ENCODE measurements around the gene ANKS6.

Gene ANKS6

GRCh38 chr9:98791608-98792490 is 4.5 kb downstream of the ANKS6 start:
- DNase-seq (ENCODE audit: low read depth) = no peak

DNA sequence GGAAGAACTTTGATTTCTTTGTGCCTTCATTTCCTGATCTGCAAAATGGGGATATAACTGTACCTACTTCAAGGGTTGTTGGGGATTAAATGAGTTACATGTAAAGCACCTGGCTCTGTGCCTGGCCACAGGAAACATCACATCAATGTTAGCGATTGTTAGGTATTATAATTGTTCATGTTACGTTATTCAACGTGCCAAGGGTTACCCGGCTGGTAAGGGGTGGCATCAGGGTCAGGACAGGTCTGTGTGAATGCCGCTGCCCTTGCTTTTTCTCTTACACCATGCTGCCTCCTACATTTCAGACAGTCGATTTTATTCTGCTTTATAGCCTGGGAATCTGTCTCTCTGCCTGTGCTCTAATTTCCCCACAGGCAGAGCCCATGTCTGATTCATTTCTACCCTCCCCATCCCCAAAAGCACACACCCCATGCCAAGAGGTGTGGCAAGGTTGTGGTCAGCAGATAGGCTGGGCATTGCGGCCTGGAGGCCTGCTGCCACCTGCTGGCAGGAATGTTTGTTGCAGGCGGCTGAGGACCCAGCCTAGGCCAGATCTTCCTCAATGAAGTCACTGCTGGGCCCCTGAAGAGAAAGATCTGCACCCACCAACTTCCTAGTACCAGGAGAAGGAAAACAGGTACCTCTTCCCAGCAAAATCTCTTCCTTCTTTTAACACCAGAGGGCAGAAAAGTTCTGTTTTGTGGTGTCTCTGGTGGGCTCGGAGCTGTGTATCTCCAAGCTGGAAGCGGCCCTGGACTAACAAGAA is 5.3 kb downstream of the ANKS6 start:
- DNase-seq (ENCODE audit: low read depth) = peak; percentile 26

DNA sequence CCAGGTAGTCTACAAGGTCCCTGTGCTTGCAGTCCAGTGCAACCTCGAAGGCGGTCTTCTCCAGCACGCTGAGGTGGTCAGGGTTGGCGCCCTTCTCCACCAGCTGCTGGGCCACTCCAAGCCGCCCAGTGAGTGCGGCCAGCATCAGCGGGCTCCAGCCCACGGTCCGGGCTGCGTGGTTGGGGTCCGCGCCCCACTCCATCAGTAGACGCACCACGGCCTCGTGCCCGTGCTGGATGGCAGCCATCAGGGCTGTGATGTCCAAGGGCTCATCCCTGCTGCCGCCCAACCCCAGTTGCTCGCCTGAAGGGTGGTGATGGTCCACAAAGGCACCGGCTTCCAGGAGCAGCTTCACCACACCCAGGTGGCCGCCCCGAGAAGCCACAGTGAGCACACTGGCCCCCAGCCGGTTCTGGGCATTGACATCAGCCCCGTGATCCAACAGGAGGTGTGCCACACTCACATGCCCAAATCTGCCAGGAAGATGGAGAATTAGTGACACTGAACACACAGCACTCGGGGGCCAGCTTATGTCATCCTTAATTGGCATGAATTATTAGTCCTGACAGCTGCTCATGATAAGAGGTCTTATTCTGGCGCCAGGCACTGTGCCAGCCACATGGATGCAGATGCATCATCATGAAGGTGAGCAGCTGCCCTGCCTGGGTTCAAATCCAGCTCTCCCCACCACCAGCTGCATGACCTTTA is 6.1 kb downstream of the ANKS6 start:
- no peak for DNase-seq (ENCODE audit: low read depth)

DNA sequence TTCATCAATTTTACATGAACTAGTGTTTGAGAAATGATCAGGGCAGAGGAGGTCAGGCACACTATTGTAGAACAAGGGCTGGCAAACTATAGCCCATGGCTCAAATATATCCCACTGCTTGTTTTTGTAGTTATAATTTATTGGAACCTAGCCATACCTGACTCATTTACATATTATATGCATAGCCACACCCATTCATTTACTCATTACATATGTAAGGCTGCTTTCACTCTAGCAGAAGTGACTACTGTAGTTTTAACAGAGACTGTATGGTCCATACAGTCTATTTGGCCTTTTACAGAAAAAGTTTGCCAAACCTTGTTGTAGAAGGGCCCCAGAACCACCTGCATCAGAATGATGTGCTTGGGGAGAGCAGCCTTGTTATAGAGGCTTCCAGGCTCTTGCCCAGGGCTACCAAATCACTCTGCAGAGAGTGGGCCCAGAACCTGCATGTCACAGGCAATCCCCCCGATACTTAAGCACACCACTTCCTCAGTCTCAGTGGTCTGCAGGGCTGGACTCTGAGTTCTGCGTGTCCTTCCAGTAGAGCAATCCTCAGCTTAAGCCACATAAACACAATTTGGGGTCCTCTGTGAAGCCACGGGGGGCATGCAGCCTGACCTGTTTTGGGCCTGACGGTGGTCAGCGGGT is 6.7 kb downstream of the ANKS6 start:
- DNase-seq (ENCODE audit: low read depth) = no peak

GRCh38 chr9:98787766-98788335 is 8.5 kb downstream of the ANKS6 start:
- no peak for DNase-seq (ENCODE audit: low read depth)

DNA sequence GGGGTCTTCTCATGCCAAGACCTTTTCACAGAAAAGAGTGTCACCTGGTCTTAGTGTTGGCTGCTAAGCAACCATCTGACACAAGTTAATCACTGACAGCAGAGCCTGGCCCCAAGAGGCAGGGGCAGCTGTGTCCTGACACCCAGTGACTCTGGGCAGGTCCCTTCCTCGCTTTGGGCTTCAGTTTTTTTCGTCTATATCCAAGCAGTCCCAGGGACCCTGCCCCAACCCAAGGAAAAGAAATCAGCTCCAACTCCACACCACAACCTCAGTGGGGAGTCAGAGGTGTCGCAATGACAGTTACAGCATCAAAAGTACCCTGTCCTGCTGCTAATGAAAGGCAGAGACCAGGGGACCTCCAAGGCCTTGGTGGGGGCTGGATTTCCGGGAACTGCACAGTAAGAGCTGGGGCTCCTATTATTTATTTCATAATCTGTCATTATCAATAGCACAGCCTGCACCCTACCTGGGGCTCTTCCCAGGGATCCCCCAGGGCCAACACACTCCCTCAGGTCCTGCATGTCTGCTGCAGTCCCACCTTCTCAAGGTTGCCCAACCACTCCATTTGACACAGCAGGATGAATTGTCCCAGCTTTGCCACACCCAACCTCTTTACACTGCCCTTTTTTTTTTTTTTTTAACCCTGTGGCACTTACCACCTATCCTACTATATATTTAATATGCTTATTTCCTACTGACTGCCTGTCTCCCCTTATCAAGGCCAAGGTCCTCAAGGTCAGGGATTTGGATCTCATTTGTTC is 9.4 kb downstream of the ANKS6 start:
- DNase-seq (ENCODE audit: low read depth) = no peak

DNA sequence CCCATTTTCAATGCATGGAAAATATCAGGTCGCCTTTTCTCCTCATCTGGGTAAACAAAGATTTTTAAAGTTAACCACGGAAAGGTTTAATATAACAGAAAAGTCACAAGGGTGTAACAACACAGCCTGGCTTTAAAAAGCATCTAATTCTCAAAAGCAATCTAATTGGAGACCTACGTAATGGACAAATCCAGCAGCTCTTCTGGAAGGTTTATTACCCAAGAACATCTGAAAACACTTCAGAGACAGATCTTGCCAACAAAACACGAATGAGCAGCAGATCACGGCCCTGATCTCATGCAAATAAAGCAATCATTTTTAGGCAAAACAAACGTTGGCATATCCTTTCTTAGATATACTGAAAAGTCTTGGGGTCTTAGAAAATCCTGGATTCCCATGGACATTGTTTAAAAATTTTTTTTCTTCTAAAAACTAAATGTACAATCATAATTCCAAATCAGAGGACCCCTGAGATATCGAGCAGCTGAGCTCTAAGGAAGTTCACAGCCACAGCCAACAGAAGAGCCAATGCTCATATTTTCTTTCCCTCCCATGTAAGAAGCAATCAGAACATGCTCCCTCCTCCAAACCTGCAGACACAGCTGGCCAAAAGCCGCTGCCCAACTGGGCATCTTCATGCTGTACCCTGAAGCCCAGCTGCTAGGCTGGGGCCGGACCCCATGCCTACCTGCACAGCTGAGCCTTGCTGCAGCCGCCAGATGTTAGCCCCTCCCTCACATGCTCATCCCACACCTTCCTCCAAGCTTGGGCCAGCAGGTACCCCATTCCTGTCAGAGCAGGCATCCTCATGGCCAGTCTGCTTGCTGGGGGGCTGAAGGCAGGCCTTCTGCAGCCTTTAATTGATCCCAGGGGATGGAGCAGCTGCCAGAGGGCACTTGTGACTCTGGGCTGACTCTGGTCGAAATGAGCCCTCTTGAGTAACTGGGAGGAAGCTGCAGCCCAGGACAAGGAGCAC is 11.2 kb downstream of the ANKS6 start:
- no peak for DNase-seq (ENCODE audit: low read depth)

DNA sequence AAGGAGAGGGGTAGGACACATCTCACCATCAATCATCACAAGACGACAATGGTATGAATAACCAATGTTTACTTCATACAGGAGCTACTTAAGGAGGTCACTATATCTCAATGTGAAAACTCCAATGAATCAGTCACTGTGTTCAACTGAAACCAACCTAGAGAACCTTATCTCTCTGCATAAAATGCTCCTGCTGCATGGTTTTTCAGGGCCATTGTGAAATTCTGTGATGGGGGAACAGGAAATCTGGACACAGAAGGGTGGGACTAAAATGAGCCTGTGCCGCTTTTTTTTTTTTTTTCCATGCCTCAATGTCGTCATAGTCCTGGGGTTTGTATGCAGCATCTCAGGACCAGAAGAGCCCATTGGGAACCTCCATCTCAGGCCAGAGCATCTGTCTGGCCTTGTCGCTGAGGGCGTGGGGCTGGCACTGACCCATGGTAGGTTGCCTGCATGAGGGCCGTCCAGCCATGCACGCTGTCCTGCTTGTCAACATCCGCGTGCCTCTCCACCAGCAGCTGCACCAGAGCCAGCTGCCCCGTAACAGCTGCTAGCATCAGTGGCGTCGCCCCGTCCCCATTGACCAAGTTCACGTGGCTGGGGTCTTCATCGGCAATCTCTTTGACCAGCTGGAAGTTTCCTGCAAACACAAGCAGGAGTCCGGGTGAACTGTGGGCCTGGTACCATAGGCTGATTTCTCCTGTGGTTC is 12.7 kb downstream of the ANKS6 start:
- no peak for DNase-seq (ENCODE audit: low read depth)

DNA sequence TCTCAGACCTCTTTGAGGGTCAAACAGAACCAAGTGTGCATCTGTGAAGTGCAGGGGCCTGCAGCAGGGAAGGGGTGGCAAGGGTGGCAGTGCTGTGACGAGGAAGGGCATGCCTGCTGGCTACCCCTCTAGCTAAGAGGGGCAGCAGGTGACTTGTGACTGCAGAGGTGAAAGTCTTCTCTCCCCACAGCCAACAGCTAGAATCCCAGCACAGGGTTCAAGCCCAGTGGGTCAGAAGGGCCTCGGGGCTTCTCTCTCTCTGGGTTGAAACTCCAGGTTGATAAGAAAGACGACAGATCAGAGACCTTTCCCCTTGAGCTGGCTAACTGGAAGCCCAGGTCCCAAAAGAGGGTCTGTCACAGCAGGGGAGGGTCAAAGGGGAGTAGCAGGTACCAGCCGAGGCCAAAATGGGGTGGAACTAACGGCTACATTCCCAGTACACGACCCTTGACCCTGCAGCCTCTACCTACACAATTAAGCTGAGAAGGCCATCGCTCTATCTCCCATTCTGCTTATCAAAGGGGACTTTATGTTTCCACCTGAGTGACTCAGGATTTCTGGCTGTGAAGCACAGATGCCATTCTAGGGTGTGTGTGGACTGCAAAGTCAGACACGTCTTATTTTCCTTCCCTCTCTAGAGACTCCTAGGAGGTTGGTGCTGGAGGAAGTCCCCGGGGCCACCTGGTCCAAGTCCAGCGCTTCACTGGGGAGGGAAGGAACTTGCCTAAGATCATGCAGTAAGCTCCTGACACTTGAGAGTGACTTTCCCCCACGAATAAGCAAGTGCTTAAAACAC is 14.6 kb downstream of the ANKS6 start:
- DNase-seq (ENCODE audit: low read depth) = no peak

GRCh38 chr9:98780059-98780749 is 16.2 kb downstream of the ANKS6 start:
- no peak for DNase-seq (ENCODE audit: low read depth)

DNA sequence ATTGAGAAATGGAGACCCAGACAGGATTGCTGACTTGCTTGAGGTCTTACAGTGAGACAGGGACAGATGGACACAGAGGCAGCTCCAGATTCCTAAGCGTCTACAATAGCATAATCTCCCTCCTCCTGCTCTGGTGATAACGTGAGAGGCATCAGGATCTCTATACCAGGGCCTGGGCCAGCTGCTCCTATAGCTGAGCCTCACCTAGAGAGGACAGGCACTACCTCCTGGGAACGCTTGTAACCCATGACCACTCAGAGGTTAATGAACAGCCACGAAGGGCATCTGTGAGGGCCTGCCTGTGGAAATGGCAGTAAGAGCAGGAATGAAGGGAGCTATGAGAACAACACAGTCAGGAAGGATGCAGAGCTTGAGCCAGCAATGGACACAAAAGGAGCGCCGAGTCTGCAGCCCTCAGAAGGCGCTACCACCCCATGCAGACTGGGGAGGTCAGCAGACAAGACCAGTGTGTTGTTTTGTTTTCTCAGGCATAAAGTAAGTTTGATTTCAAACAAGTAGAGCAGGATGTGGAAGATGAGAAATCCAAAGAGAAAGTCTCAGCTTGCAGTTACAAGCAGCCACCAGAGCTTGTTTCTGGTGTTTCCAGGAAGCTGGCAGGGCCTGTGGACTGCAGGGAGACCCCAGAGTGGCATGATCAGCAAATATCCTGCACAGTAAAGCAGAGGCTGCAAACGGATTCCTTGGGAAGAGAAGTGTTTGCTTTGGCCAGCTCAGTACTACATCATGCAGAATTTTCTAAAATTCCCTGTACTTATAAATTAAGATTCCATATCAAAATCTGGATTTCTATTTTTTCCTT is 17.4 kb downstream of the ANKS6 start:
- no peak for DNase-seq (ENCODE audit: low read depth)

DNA sequence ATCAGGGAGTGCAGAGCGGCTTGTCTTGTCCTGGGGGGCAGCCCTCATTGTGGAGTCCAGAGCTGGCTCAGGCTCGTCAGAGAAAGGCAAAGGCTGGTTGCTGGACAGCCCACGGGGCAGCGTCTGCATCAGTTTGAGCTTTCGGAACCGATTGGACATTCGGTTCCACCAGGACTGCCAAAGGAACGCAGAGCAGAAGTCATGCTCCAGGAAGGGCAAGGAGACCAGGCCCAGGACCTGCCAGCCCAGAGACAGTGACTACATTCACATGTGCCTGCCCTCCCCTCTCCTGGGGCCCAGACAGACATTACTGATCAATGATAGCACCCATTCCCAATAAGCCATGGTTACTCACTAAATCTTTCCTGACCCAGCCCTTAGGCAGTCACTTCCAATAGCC is 18.1 kb downstream of the ANKS6 start:
- DNase-seq (ENCODE audit: low read depth) = no peak

DNA sequence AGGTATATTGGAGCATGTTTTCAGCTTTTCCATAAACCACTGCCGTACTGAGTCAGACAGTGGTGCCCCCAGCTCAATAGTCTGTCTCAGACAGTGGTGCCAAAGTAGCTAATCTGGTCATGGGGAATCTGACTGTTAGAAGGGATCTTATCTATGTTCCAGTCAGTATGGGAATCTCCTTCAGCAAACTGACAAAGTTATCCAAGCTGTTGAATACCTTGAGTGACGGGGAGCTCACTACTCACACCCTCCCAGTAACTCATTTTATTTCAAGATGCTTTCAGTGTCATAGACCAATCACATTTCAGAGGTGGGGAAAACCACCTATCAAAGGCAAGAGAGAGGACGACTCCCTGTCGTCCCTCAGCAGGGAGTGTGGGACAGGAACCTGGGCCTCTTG is 18.7 kb downstream of the ANKS6 start:
- DNase-seq (ENCODE audit: low read depth) = no peak

DNA sequence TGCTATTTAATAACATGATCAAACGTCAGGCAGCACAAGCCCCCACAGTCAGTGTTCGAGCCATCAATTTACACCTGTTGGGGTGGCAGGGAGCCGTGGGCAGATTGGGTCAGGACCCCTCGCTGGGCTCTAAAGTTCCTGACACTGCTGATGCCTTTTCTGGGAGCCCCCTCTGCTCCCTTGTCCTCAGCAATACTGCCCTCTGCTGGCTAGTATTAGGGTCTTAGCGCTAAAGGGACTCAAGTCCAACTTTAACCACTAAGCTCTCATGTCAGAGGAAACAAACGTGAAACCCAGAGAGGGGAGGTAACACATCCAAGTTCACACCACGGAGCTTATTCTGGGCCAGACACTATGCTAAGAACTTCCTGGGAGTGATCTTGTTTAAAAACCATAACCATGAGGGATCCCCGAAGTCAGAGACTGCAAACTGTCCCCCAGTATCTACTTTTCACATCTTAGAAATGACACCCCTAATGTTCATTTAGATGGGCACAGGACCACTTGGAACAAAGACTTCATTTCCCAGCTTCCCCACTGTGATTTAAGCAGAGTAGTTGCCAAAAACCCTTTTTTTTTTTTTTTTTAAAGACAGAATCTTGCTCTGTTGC is 20.4 kb downstream of the ANKS6 start:
- no peak for DNase-seq (ENCODE audit: low read depth)

DNA sequence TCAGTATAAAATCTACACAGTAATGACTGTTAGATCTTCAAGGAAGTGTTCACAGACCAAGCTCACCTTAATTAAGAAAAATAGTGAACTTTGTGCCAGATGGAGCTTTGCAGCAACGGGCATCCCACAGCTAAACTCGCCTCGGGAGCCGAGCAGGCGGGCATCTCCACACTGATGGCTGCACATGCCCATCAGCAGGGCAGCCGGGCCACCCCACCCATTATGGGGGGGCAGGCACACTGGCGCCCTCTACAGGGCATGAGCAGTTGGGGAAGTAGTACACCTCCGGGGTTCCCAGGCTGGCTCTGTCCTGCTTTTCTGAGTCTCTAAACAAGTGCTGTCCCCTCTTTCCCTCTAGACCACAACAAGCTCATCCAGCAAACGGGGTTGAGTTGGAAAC is 21.6 kb downstream of the ANKS6 start:
- DNase-seq (ENCODE audit: low read depth) = no peak

DNA sequence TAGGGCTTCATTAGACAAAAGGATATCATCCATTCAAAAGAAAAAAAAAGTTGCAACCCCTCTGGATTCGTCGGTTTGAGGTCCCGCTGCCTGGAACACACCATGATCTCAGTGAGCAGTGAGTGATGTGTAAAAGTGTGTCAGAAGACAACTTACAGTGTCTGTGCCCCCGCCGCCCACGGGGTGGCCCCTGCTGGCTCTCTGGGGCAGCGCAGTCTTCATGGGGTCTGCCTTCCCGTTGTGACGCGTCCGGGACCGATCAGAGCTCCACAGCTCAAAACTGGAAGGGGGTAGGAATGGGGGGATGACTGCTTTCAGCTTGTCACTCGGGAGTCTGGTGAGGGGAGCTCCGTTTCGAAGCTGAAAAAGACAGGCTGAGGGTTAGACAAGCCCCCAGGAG is 22.6 kb downstream of the ANKS6 start:
- no peak for DNase-seq (ENCODE audit: low read depth)
